ENCODE measurements around the gene ASTN1. TPM values are rescaled to one million over a fixed set of nuclear protein-coding genes. Genes with fewer than 3 reads are reported as not detected.

Gene ASTN1
- total RNA-seq, 3 donors from 2014 or later: 0.10 to 2.2 (median 0.14) TPM

DNA sequence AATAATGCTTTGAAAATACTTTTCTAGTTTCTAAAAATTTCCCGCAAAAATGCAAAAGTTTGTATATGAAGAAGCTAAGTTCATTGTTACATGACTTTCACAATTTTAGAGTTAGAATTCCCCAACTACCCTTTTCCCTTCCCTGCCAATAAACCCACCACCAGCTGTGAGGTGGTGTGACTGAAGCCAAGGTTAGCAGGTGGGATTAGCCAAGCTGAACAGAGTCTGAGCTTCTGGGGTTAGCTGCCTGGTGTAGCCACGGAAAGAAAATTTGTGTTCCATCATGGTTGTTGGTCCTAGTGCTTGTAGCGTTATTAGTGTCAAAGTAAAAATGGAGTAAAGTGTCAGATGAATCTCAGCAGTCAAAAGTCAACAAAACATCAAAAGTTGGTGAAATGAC lies 110.9 kb downstream of the ASTN1 start:
- no peaks in the 10 kb centered on the region for H3K4me1 ChIP-seq (ENCODE audit: low read depth)
- no peaks in the 10 kb centered on the region for H3K36me3 ChIP-seq (ENCODE audit: low read depth)
- H3K9me3 ChIP-seq: no peaks in the 10 kb centered on the region
- TF ChIP-seq, protein P1, sequence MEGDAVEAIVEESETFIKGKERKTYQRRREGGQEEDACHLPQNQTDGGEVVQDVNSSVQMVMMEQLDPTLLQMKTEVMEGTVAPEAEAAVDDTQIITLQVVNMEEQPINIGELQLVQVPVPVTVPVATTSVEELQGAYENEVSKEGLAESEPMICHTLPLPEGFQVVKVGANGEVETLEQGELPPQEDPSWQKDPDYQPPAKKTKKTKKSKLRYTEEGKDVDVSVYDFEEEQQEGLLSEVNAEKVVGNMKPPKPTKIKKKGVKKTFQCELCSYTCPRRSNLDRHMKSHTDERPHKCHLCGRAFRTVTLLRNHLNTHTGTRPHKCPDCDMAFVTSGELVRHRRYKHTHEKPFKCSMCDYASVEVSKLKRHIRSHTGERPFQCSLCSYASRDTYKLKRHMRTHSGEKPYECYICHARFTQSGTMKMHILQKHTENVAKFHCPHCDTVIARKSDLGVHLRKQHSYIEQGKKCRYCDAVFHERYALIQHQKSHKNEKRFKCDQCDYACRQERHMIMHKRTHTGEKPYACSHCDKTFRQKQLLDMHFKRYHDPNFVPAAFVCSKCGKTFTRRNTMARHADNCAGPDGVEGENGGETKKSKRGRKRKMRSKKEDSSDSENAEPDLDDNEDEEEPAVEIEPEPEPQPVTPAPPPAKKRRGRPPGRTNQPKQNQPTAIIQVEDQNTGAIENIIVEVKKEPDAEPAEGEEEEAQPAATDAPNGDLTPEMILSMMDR (IDR thresholded peaks at IDR 0.05): no peak
- DNase-seq (no peak), ATAC-seq (no peak)
- H3K4me3 ChIP-seq: no peak overlapping the region
- intact Hi-C loops (cut with DNase I, micrococcal nuclease): no loop called here

DNA sequence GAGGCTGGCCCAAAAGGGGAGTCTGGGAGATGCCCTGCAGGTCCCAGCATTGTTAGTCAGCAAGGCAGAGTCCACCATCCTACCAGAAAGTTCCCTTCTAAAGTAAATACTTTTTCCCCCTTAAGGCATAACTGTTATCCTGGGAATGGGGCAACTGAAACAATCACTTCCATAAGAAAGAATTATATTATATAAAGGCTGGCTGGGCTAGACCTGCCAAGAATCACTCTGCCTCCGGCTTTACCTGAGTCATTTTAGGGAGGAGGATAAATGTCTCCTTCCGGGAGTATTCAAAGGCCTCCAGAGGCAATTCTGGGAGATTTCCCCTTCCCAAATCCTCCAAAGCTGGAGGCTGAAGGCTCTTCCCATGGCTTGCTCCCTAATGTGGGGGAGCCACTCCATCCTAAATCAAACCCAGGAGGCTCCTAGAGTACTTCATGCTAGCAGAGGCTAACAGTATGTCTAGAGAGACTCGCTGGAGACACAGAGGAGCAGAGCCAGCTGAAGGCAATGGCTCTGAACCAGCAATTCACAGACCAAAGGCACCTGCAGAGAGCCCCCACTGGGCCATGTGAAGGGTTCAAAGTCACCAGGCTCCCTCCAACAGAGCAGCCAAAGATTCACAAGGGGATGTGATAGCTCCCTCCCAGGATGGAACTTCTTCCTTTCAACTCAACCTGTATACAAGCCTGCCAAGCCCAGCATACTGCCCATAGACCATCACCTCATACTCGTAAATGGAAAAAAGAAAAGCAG lies 116.0 kb downstream of the ASTN1 start:
- H3K9me3 ChIP-seq: no peaks in the 10 kb centered on the region
- no peak overlapping the region for H3K4me3 ChIP-seq
- DNase-seq (no peak), ATAC-seq (no peak)
- H3K36me3 ChIP-seq (ENCODE audit: low read depth): no peaks in the 10 kb centered on the region
- intact Hi-C loops (cut with DNase I, micrococcal nuclease): no loop called here
- TF ChIP-seq, protein P1 (IDR thresholded peaks at IDR 0.05): no peak
- H3K4me1 ChIP-seq (ENCODE audit: low read depth): no peaks in the 10 kb centered on the region

DNA sequence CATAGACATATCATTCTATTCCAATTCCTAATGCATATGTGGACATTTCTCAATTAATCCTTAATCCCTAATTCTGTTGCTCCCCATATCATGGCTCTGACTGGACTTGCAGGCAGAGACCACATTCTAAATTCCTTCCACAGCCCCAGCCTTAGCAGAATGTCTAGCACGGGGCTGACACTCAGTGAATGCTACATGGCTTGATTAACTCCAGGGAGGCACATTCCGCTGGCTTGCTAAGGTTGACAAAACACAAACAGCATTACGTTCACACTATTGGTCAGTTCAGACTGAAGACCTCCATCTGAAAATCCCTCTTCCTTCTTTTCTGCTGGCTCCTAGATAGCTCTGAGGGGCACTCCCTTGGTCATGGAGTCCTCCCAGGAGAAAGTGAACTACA lies 119.4 kb downstream of the ASTN1 start:
- H3K36me3 ChIP-seq (ENCODE audit: low read depth): no peaks in the 10 kb centered on the region
- H3K4me1 ChIP-seq (ENCODE audit: low read depth): no peaks in the 10 kb centered on the region
- DNase-seq (no peak), ATAC-seq (no peak)
- TF ChIP-seq, protein P1 (IDR thresholded peaks at IDR 0.05): no peak
- intact Hi-C loops (cut with DNase I, micrococcal nuclease): no loop called here
- H3K4me3 ChIP-seq: no peak overlapping the region
- H3K9me3 ChIP-seq: no peaks in the 10 kb centered on the region

DNA sequence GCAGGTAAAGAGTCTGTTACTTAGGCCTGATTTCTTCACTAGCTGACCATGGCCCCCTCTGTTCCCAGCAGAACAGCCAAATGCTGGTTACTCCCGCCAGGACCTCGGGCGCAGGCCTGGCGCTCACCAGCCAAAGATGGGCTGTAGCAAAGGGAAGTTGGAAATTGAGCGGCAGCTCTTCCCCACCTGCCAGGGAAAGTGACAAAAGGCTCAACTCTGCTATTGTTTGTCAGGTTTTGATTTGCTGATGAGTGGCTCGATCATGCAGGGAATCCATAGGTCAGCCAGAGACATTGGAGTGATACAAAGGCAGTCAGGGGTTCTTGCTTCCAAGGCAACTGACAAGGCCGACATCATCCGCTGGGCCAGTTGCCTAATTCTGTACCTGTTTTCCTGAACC lies 120.1 kb downstream of the ASTN1 start:
- no peak for ATAC-seq
- no peak for DNase-seq
- no peaks in the 10 kb centered on the region for H3K9me3 ChIP-seq
- no peaks in the 10 kb centered on the region for H3K36me3 ChIP-seq (ENCODE audit: low read depth)
- TF ChIP-seq, protein P1 (IDR thresholded peaks at IDR 0.05): no peak
- H3K4me3 ChIP-seq: no peak overlapping the region
- H3K4me1 ChIP-seq (ENCODE audit: low read depth): no peaks in the 10 kb centered on the region
- intact Hi-C loops (cut with DNase I, micrococcal nuclease): no loop called here

DNA sequence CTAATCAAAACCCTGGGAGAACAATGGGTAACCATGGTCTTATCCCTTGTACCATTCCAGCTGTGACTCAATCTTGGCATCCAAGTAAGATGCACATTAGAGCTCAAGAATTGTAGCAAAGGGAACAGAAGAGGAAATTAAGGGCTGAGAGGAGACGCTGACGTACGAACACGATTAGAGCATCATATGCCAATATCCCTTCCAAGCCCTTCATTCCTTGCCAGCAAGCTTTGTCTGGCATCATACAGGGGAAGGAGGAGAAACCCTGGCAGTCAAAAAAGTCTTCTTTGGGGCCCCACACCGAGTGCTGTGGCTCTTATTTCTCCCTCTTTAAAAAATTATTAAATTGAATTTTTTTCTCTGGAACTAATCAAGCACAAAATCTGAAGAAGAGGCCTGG lies 120.9 kb downstream of the ASTN1 start:
- TF ChIP-seq, protein P1 (IDR thresholded peaks at IDR 0.05): no peak
- ATAC-seq (no peak), DNase-seq (no peak)
- H3K4me3 ChIP-seq: no peak overlapping the region
- H3K9me3 ChIP-seq: no peaks in the 10 kb centered on the region
- H3K36me3 ChIP-seq (ENCODE audit: low read depth): no peaks in the 10 kb centered on the region
- no peaks in the 10 kb centered on the region for H3K4me1 ChIP-seq (ENCODE audit: low read depth)
- intact Hi-C loops (cut with DNase I, micrococcal nuclease): no loop called here

Measured in mucosa of descending colon (tissue), 3 donors.